Motor neuron (in vitro differentiated cells): ENCODE measurements around the gene HAGHL. TPM values are rescaled to one million over a fixed set of nuclear protein-coding genes. Genes with fewer than 3 reads are reported as not detected.
"Not testable (repeated sequence)": the region's sequence is repeated elsewhere in the genome, so short reads cannot be mapped to it uniquely, and the experiment has no call there.

Source experiments
- ATAC-seq, 8 experiments: fragments of 200-7000 bp; cut with Tn5 transposase; replicated peaks in 6 of 8; 2 replicates each; pipeline ENCODE4 v1.8.0; 2021; ENCODE audit warnings: mild to moderate bottlenecking in 8 of 8, moderate library complexity in 8 of 8
- H3K27ac ChIP-seq, 2 donors: fragments of 250-450 bp; sonication (Bioruptor Pico); 2 replicates each; pipeline ENCODE4 v1.9.0; 2021; ENCODE audit warnings: antibody characterized with exemption in 2 of 2, mild to moderate bottlenecking in 2 of 2, moderate library complexity in 1 of 2
- H3K4me1 ChIP-seq, 2 donors: fragments of 250-450 bp; sonication (Bioruptor Pico); replicated peaks in 1 of 2; 2 replicates each; pipeline ENCODE4 v1.6.1; 2021; ENCODE audit warnings: antibody characterized with exemption in 2 of 2, mild to moderate bottlenecking in 2 of 2, moderate library complexity in 1 of 2
- H3K4me3 ChIP-seq, 5 donors: fragments of 250-450 bp; sonication (Bioruptor Pico); 2 replicates each; pipeline ENCODE4 v1.9.0; 2021; ENCODE audit warnings: antibody characterized with exemption in 5 of 5, mild to moderate bottlenecking in 5 of 5, moderate library complexity in 4 of 5
- WGBS, 10 experiments: fragments of 450-650 bp; shearing (Covaris generic); methylation state at CpG; one replicate each; pipeline ENCODE4 v1.0.0; 2022; 5-methylcytosine and 5-hydroxymethylcytosine counted together
- in situ Hi-C, 9 experiments: fragments of 400-800 bp; cut with MboI; loops; one replicate each; pipeline ENCODE4 v1.15.0; 2021; ENCODE audit warnings: low sequenced_read_pairs in 9 of 9, low pct_unique_long_range_greater_than_20kb in 2 of 9; ENCODE audit not compliant: unreplicated experiment in 9 of 9
- total RNA-seq, 8 experiments: library from RNA; unstranded; fragments of 300-600 nt; gene quantifications; 2 replicates each; pipeline versions ENCODE4 v1.2.3 to v1.2.4, GENCODE V29; 2022

HAGHL gene
- total RNA-seq, 8 experiments from 2014 or later: 6.6 to 36.6 (median 14.2) TPM

DNA sequence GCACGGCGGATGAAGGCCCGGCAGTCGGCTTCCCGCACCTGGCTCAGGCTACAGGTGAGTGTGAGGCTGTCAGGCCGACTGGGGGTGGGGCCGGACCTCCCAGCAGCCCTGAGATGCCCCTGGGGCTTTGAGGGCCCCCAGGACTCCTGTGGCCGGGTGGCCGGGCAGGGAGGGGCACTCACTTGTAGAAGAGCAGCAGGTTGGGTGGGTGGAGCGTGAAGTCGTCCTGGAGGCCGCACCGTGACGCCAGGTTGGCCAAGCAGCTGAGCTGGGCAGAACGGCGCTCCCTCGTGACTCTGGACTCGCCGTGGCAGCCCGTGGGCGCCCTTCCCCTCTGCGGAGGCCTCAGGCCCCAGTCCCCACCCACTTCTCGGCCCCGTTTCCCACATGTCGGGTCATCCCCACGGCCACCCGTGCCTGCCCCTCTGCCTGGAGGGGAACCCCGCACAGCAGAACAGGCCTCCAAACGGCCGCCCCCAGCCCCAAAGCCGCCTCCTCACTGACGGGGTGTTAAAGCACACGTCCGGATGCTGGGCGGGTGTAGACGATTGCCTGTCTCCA is 48.4 kb downstream of the HAGHL start:
- no CpG with 5 or more reads among the region's 36 CpGs for WGBS, 10 experiments
- in situ Hi-C loops: no loop called here
- ATAC-seq: peak in 2 of 8 experiments; percentile 5
- Histone ChIP-seq H3K4me3 (no peak overlapping the region), H3K4me1 (no peaks in the 10 kb centered on the region), H3K27ac (no peak overlapping the region)

GRCh38 chr16:776298-776697 is 49.4 kb downstream of the HAGHL start:
- in situ Hi-C loops, ATAC-seq, H3K27ac ChIP-seq, H3K4me3 ChIP-seq, H3K4me1 ChIP-seq: not testable (repeated sequence)
- WGBS, 10 experiments: 60 to 100% (median 100%) methylated on average over 1 to 6 of the region's 10 CpGs; no CpG with 5 or more reads in 5 of the 10 experiments

DNA sequence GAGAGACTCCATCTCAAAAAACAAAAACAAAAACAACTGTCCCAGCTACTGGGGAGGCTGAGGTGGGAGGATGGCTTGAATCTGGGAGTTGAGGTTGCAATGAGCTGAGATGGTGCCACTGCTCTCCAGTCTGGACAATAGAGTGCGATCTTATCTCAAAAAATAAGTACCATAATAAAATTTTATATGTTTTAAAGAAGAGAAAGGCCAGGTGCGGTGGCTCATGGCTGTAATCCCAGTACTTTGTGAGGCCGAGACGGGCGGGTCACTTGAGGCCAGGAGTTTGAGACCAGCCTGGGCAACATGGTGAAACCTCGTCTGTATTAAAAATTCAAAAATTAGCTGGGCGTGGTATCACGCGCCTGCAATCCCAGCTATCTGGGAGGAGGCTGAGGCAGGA is 49.9 kb downstream of the HAGHL start:
- in situ Hi-C loops: no loop called here
- WGBS, 10 experiments: 52 to 94% (median 81%) methylated on average over 2 to 9 of the region's 9 CpGs; no CpG with 5 or more reads in 3 of the 10 experiments
- Histone ChIP-seq H3K4me3 (no peak overlapping the region), H3K27ac (no peak overlapping the region), H3K4me1 (no peaks in the 10 kb centered on the region)
- no peak for ATAC-seq

DNA sequence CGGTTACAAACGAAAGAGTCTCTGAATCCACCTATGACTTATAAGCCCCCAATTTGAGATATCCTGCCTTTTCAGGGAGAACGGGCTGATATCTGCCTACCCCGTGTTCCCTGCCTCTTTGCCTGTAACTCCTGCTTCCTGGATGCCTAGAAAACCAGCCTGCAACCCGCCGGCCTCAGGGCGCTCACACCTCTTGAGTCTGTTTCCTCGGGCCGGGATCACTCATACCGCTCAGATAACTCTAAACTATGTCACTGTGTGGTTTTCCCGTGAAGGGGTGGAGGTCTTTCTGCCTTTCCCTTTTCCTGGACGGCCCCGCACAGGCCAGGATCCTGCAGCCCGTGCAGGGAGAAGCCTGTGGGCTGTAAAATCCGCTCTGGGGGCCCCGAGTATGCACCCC is 50.9 kb downstream of the HAGHL start:
- peak in 1 of 8 experiments; percentile 42 for ATAC-seq
- no peak overlapping the region for H3K4me3 ChIP-seq
- in situ Hi-C loops: no loop called here

DNA sequence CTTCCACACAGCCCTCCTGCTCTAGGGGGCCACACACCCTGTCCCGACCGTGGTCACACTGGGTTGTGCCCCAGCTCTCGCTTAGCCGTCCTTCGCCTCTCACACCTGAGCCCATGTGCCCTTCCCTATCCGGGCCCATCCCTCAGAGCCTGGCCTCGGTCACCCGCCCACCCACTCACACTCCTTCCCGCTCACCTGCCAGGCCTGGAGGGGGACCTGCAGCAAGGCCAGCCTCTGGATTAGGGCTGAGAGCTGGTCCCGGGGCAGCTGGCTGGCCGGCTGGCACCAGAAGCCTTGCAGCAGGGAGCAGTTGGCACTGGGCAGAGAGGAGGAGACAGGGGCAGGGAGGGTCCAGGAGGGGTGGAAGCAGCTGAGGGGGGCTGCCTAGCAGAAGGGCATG is 51.5 kb downstream of the HAGHL start:
- Histone ChIP-seq H3K27ac (no peak overlapping the region), H3K4me1 (no peaks in the 10 kb centered on the region), H3K4me3 (no peak overlapping the region)
- in situ Hi-C loops: no loop called here
- ATAC-seq: no peak
- WGBS, 10 experiments: 55 to 80% methylated on average over 4 of the region's 11 CpGs; no CpG with 5 or more reads in 8 of the 10 experiments

More for the DNA sequence above, 50.9 kb downstream of the HAGHL start:
- H3K4me1 ChIP-seq: no peaks in the 10 kb centered on the region
- no peak overlapping the region for H3K27ac ChIP-seq
- WGBS, 10 experiments: 0 to 100% (median 55%) methylated on average over 1 to 9 of the region's 16 CpGs; no CpG with 5 or more reads in 2 of the 10 experiments

DNA sequence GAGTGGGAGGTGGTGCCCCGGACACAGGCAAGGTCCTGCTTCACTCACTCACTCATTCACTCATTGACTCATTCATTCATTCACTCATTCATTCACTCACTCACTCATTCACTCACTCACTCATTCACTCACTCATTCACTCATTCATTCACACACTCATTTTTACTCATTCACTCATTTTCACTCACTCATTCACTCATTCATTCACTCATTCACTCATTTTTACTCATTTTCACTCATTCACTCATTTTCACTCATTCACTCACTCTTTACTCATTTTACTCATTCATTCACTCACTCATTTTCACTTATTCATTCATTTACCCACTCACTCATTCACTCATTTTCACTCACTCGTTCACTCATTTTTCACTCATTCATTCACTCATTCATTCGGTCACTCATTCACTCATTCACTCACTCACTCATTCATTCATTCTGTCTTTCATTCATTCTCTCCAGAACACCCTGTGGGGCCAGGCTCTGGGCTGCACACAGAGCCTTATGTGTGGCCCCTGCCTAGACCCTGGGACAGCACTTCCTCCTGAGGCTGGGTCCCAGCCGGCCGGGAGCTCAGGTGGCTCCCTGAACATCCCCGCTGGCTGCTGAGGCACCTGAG is 52.1 kb downstream of the HAGHL start:
- no peak overlapping the region for H3K4me3 ChIP-seq
- no peak for ATAC-seq
- no peak overlapping the region for H3K27ac ChIP-seq
- H3K4me1 ChIP-seq: no peaks in the 10 kb centered on the region
- 73 to 94% (median 85%) methylated on average over 2 to 6 of the region's 6 CpGs for WGBS, 10 experiments
- in situ Hi-C loops: no loop called here

Other genes with a start within 250 kb of the HAGHL start
- gene CAPN15, start 199.4 kb upstream of the HAGHL start, total RNA-seq: 10 to 100 TPM in 4 of 8 experiments, 1 to 10 TPM in 4; 7.1 to 46.4 (median 12.7) TPM
- gene PRR35, start 166.7 kb upstream of the HAGHL start, total RNA-seq: under 1 TPM in 5 of 8 experiments, not detected in 3; 0.05 to 0.85 (median 0.24) TPM
- gene NHLRC4, start 160.1 kb upstream of the HAGHL start, total RNA-seq: 1 to 10 TPM in 5 of 8 experiments, under 1 TPM in 3; 0.33 to 2.2 (median 1.0) TPM
- 10 to 100 TPM; 17.0 to 56.1 (median 26.0) TPM for gene PIGQ, start 157.1 kb upstream of the HAGHL start, total RNA-seq
- 10 to 100 TPM in 7 of 8 experiments, 1 to 10 TPM in 1; 9.3 to 23.8 (median 17.1) TPM for gene RAB40C, start 137.0 kb upstream of the HAGHL start, total RNA-seq
- 1 to 10 TPM in 2 of 8 experiments, under 1 TPM in 6; 0.14 to 9.0 (median 0.54) TPM for gene WFIKKN1, start 96.1 kb upstream of the HAGHL start, total RNA-seq
- gene METTL26, start 90.8 kb upstream of the HAGHL start, total RNA-seq: 10 to 100 TPM; 52.5 to 97.9 (median 66.7) TPM
- 10 to 100 TPM; 10.3 to 58.8 (median 31.3) TPM for gene MCRIP2, start 85.3 kb upstream of the HAGHL start, total RNA-seq
- gene WDR90, start 77.7 kb upstream of the HAGHL start, total RNA-seq: 10 to 100 TPM in 7 of 8 experiments, 1 to 10 TPM in 1; 8.0 to 62.4 (median 16.4) TPM
- 100 to 1,000 TPM in 2 of 8 experiments, 10 to 100 TPM in 6; 30.6 to 119 (median 51.7) TPM for gene RHOT2, start 59.0 kb upstream of the HAGHL start, total RNA-seq
- 1 to 10 TPM; 1.0 to 8.5 (median 3.3) TPM for gene RHBDL1, start 51.4 kb upstream of the HAGHL start, total RNA-seq
- gene STUB1, start 46.7 kb upstream of the HAGHL start, total RNA-seq: 100 to 1,000 TPM in 3 of 8 experiments, 10 to 100 TPM in 5; 39.9 to 144 (median 79.4) TPM
- gene JMJD8, start 42.8 kb upstream of the HAGHL start, total RNA-seq: 10 to 100 TPM; 18.1 to 56.4 (median 33.2) TPM
- 10 to 100 TPM in 4 of 8 experiments, 1 to 10 TPM in 4; 6.0 to 18.9 (median 11.5) TPM for gene WDR24, start 36.7 kb upstream of the HAGHL start, total RNA-seq
- gene FBXL16, start 21.3 kb upstream of the HAGHL start, total RNA-seq: 10 to 100 TPM in 3 of 8 experiments, 1 to 10 TPM in 2, under 1 TPM in 3; 0.31 to 13.5 (median 6.3) TPM
- 100 to 1,000 TPM in 2 of 8 experiments, 10 to 100 TPM in 6; 10.1 to 402 (median 34.9) TPM for gene METRN, start 12.0 kb upstream of the HAGHL start, total RNA-seq
- 10 to 100 TPM; 21.6 to 30.5 (median 24.5) TPM for gene ANTKMT, start 6.0 kb upstream of the HAGHL start, total RNA-seq
- gene CCDC78, start 663 bp upstream of the HAGHL start, total RNA-seq: 10 to 100 TPM in 1 of 8 experiments, 1 to 10 TPM in 7; 2.7 to 26.1 (median 4.6) TPM
- gene CIAO3, start 13.9 kb downstream of the HAGHL start, total RNA-seq: 10 to 100 TPM; 15.0 to 30.5 (median 24.9) TPM
- gene MSLN, start 33.6 kb downstream of the HAGHL start, total RNA-seq: under 1 TPM in 3 of 8 experiments, not detected in 5; 0.23 to 0.63 (median 0.43) TPM
- gene RPUSD1, start 61.3 kb downstream of the HAGHL start, total RNA-seq: 10 to 100 TPM in 7 of 8 experiments, 1 to 10 TPM in 1; 8.7 to 32.7 (median 15.8) TPM
- 10 to 100 TPM in 6 of 8 experiments, 1 to 10 TPM in 2; 2.5 to 41.5 (median 12.4) TPM for gene CHTF18, start 61.5 kb downstream of the HAGHL start, total RNA-seq
- gene GNG13, start 73.6 kb downstream of the HAGHL start, total RNA-seq: 1 to 10 TPM in 2 of 8 experiments, under 1 TPM in 3, not detected in 3; 0.56 to 2.8 (median 0.85) TPM
- gene LMF1, start 243.9 kb downstream of the HAGHL start, total RNA-seq: 10 to 100 TPM in 3 of 8 experiments, 1 to 10 TPM in 5; 5.1 to 20.0 (median 9.2) TPM